Breast epithelium (tissue), 3 donors: ENCODE data around the gene SLC6A3.

ENCODE experiments used
- POLR2A ChIP-seq: fragments of 450-650 bp; IDR thresholded peaks from one replicate; pipeline ENCODE4 v1.6.1; 2016; ENCODE audit warnings: antibody characterized with exemption, mild to moderate bottlenecking, moderate library complexity
- POLR2AphosphoS5 ChIP-seq, 3 donors: sonication (generic); formaldehyde crosslinking; IDR thresholded peaks; one replicate each; pipeline ENCODE4 v1.6.1; 2017; ENCODE audit warnings: antibody characterized with exemption in 3 of 3
- TF ChIP-seq, protein P1 (sequence below), 3 donors: fragments of 450-650 bp; IDR thresholded peaks; one replicate each; pipeline ENCODE4 v1.5.1; 2016 to 2017; ENCODE audit warnings: antibody characterized with exemption in 3 of 3, mild to moderate bottlenecking in 3 of 3, moderate library complexity in 3 of 3

DNA sequence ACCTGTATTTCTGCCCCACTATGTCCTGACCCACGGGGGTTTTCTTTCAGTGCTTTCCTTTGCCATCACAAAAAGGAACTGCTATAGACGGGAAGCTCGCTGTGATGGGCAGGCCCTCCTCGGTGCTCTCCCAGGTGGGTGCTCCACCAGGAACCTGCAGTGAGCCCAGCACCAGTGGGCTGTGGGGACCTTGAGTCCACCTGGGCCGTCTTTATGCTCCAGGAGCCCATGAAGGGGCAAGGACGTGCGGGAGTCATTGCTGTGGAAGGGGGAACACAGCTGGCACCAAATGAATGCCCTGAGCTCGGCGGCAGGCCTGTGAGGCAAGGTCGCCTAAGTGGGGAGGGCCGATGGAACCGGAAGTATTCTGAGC is 36.7 kb upstream of the SLC6A3 start:
- TF ChIP-seq, protein P1, sequence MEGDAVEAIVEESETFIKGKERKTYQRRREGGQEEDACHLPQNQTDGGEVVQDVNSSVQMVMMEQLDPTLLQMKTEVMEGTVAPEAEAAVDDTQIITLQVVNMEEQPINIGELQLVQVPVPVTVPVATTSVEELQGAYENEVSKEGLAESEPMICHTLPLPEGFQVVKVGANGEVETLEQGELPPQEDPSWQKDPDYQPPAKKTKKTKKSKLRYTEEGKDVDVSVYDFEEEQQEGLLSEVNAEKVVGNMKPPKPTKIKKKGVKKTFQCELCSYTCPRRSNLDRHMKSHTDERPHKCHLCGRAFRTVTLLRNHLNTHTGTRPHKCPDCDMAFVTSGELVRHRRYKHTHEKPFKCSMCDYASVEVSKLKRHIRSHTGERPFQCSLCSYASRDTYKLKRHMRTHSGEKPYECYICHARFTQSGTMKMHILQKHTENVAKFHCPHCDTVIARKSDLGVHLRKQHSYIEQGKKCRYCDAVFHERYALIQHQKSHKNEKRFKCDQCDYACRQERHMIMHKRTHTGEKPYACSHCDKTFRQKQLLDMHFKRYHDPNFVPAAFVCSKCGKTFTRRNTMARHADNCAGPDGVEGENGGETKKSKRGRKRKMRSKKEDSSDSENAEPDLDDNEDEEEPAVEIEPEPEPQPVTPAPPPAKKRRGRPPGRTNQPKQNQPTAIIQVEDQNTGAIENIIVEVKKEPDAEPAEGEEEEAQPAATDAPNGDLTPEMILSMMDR (IDR thresholded peaks at IDR 0.05) = no peak
- TF ChIP-seq POLR2A = no peak
- TF ChIP-seq POLR2AphosphoS5 (IDR thresholded peaks at IDR 0.05) = no peak
